Kidney (tissue), 14 donors: Measurements from ENCODE around the gene VPS52. TPM values are rescaled to one million over a fixed set of nuclear protein-coding genes. Genes with fewer than 3 reads are reported as not detected.

ENCODE experiments used
- DNase-seq, 5 donors: peaks; one replicate each; pipeline ENCODE4 v3.0.0-alpha.2; 2013 to 2020
- FAIRE-seq: peaks from 2 replicates; lab custom pipeline; 2012; peaks lifted over from hg19 to GRCh38; lab: Jason Lieb, UNC
- H3K27ac ChIP-seq, 2 donors: one replicate each; pipeline ENCODE4 v1.7.0; 2013; ENCODE audit warnings: low read depth in 2 of 2, low read length in 2 of 2, inconsistent platforms in 1 of 2
- H3K27me3 ChIP-seq: one replicate; pipeline ENCODE4 v1.7.1; 2013; ENCODE audit warnings: low read length, inconsistent platforms; ENCODE audit not compliant: control insufficient read depth, insufficient read depth
- H3K36me3 ChIP-seq, 3 donors: one replicate each; pipeline versions ENCODE4 v1.7.0 to v1.7.1; 2013; ENCODE audit warnings: low read length in 3 of 3, control low read depth in 1 of 3, inconsistent platforms in 1 of 3; ENCODE audit not compliant: insufficient read depth in 3 of 3, control insufficient read depth in 2 of 3
- H3K4me1 ChIP-seq, 3 donors: one replicate each; pipeline versions ENCODE4 v1.7.0 to v1.7.1; 2013; ENCODE audit warnings: low read length in 3 of 3, inconsistent platforms in 1 of 3, low read depth in 1 of 3; ENCODE audit not compliant: control insufficient read depth in 2 of 3, insufficient read depth in 2 of 3
- H3K4me3 ChIP-seq, 3 donors: one replicate each; pipeline versions ENCODE4 v1.7.0 to v1.8.1; 2013; ENCODE audit warnings: low read length in 3 of 3, control low read depth in 1 of 3, inconsistent platforms in 1 of 3
- H3K9ac ChIP-seq, 3 donors: one replicate each; pipeline versions ENCODE4 v1.7.0 to v1.7.1; 2013; ENCODE audit warnings: low read length in 3 of 3, control low read depth in 1 of 3, inconsistent platforms in 1 of 3
- H3K9me3 ChIP-seq, 3 donors: one replicate each; pipeline versions ENCODE4 v1.7.0 to v1.7.1; 2013; ENCODE audit warnings: low read length in 3 of 3, control low read depth in 1 of 3, inconsistent platforms in 1 of 3; ENCODE audit not compliant: control insufficient read depth in 2 of 3, insufficient read depth in 1 of 3
- intact Hi-C: fragments of 100-400 bp; cut with DNase I; formaldehyde crosslinking; loops from one replicate; pipeline ENCODE4 v1.11.1; 2022
- polyA plus RNA-seq: library from polyadenylated mRNA; stranded (reverse); fragments of 350-450 nt; fragmentation: Illumina TruSeq; extraction: RNeasy Lipid Tissue Mini Kit (QIAGEN cat#74804); gene quantifications from one replicate; pipeline ENCODE4 v1.2.3, GENCODE V29; 2014; ENCODE audit warnings: low read depth, low replicate concordance; ENCODE audit not compliant: insufficient read depth
- total RNA-seq: library from RNA; stranded (reverse); fragmentation: NEBNext Ultra II Directional; extraction: Animal tissue kit (Norgen Biotek cat#: 25700); gene quantifications from one replicate; pipeline ENCODE4 v1.2.1, GENCODE V29; 2021
- TF ChIP-seq, protein P1 (sequence below): IDR thresholded peaks from 3 replicates; pipeline ENCODE4 v1.5.1; 2012; ENCODE audit warnings: mild to moderate bottlenecking, moderate library complexity, borderline replicate concordance; ENCODE audit not compliant: insufficient read depth; ENCODE audit errors: extremely low read depth
- donor health status: control.
- donor health status: control.
- donor health status: control.
- donor health status: control.
- donor health status: control.
- donor health status: DM: yes; HTN: yes; CAD: no.
- donor health status: Normal renal cell carcinoma (clear cell type).

VPS52 gene
- total and polyA plus RNA-seq, 2 donors from 2014 or later: 35.8 to 64.4 TPM

GRCh38 chr6:33248643-33248931 lies 23.1 kb downstream of the VPS52 start:
- DNase-seq: no peak
- peak overlapping the region; percentile 70 to 90 (median 75) for H3K9ac ChIP-seq
- intact Hi-C loops: no loop called here

GRCh38 chr6:33247977-33248642 lies 23.6 kb downstream of the VPS52 start:
- H3K9ac ChIP-seq: peak overlapping the region; percentile 70 to 90 (median 75)
- H3K27me3 ChIP-seq: no peaks in the 10 kb centered on the region
- TF ChIP-seq, protein P1, sequence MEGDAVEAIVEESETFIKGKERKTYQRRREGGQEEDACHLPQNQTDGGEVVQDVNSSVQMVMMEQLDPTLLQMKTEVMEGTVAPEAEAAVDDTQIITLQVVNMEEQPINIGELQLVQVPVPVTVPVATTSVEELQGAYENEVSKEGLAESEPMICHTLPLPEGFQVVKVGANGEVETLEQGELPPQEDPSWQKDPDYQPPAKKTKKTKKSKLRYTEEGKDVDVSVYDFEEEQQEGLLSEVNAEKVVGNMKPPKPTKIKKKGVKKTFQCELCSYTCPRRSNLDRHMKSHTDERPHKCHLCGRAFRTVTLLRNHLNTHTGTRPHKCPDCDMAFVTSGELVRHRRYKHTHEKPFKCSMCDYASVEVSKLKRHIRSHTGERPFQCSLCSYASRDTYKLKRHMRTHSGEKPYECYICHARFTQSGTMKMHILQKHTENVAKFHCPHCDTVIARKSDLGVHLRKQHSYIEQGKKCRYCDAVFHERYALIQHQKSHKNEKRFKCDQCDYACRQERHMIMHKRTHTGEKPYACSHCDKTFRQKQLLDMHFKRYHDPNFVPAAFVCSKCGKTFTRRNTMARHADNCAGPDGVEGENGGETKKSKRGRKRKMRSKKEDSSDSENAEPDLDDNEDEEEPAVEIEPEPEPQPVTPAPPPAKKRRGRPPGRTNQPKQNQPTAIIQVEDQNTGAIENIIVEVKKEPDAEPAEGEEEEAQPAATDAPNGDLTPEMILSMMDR: peak; percentile 99
- H3K27ac ChIP-seq: peak overlapping the region; percentile 89 to 97
- no peaks in the 10 kb centered on the region for H3K9me3 ChIP-seq
- FAIRE-seq (no peak), DNase-seq (peak; percentile 91 to 95 (median 93))
- H3K4me3 ChIP-seq: peak overlapping the region; percentile 61 to 81 (median 77)
- intact Hi-C loops: no loop called here
- H3K36me3 ChIP-seq: peaks cover 0 to 3% (median 0%) of the 10 kb centered on the region in 3 donors
- peaks cover 0 to 20% (median 9%) of the 10 kb centered on the region in 3 donors for H3K4me1 ChIP-seq

More at GRCh38 chr6:33248643-33248931, 23.1 kb downstream of the VPS52 start:
- Histone ChIP-seq H3K36me3 (peaks cover 0 to 3% (median 0%) of the 10 kb centered on the region in 3 donors), H3K27ac (peak overlapping the region; percentile 89 to 97), H3K9me3 (no peaks in the 10 kb centered on the region), H3K27me3 (no peaks in the 10 kb centered on the region), H3K4me3 (peak overlapping the region; percentile 61 to 81 (median 77)), H3K4me1 (peaks cover 0 to 20% (median 9%) of the 10 kb centered on the region in 3 donors)
- TF ChIP-seq, protein P1: no peak
- no peak for FAIRE-seq

GRCh38 chr6:33243476-33243875 lies 28.2 kb downstream of the VPS52 start:
- Histone ChIP-seq H3K27ac (no peak overlapping the region), H3K9me3 (no peaks in the 10 kb centered on the region), H3K4me1 (peaks cover 0 to 5% (median 4%) of the 10 kb centered on the region in 3 donors), H3K27me3 (no peaks in the 10 kb centered on the region), H3K36me3 (no peaks in the 10 kb centered on the region), H3K9ac (no peak overlapping the region), H3K4me3 (no peak overlapping the region)
- FAIRE-seq (no peak), DNase-seq (no peak)
- intact Hi-C loops: no loop called here
- TF ChIP-seq, protein P1: no peak
